ENCODE data around the gene LMAN2L.

LMAN2L gene

DNA sequence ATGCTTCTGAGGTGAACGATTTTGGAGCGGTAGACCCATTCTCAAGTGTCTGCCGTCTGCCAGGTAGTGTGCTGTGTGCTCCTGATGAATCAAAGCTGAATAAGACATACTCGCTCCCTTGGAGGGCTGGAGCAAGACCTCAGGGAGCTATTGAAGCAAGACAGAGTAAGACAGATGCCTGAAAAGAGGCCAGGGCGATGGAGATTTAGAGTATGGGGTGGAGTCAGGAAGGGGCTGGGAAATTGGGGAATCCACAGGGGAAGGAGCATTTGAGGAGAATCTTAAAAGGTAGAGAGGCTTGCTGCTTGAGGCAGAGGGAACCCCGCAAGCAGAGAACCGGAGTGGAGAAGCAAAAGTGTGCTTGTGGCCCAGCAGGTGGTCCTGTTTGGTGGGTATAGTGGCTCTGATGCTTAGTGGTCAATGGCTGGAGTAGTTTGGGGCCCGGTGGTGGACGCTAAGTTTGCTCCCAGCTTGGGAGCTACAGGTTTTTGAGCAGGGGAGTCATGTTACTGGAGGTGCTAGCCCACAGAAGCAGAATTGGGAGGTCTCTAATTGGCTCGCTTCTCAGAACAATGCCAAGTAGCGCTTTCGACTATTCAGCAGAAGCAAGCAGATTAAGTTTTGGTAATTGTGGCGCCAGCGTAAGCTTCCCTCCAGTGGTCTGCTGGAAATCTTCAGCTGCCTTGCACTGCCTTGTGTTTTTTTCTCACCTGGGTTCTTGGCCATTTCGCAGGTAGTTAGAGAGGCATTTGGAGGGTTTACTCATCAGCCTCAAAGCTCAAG is 22.9 kb upstream of the LMAN2L start:
- intact Hi-C loops (cut with DNase I) = loop anchor here (5.0 kb wide), 1 partner anchor 55 kb away; the partner anchor contains the start of gene CNNM3
- DNase-seq = peak in 6 of 42 donors; percentile 8 to 33 (median 22)

DNA sequence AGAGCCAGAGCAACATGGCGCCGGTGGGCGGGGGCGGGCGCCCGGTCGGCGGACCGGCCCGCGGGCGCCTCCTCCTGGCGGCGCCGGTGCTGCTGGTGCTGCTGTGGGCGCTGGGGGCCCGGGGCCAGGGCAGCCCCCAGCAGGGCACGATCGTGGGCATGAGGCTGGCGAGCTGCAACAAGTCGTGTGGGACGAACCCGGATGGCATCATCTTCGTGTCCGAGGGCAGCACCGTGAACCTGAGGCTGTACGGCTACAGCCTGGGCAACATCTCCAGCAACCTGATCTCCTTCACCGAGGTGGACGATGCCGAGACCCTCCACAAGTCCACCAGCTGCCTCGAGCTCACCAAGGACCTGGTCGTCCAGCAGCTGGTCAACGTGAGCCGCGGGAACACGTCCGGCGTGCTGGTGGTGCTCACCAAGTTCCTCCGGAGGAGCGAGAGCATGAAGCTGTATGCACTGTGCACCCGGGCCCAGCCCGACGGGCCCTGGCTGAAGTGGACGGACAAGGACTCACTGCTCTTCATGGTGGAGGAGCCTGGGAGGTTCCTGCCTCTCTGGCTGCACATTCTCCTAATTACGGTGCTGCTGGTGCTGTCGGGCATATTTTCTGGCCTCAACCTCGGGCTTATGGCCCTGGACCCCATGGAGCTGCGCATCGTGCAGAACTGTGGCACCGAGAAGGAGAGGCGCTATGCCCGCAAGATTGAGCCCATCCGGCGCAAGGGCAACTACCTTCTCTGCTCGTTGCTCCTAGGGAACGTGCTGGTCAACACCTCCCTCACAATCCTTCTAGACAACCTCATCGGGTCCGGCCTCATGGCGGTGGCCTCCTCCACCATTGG is 21.3 kb upstream of the LMAN2L start:
- DNase-seq = peak in 25 of 42 donors; percentile 11 to 64 (median 31)
- intact Hi-C loops (cut with DNase I) = loop anchor here (2.0 to 5.0 kb wide), 2 partner anchors 56 to 122 kb away; partner anchors contain the start of genes CNNM3 and KANSL3

DNA sequence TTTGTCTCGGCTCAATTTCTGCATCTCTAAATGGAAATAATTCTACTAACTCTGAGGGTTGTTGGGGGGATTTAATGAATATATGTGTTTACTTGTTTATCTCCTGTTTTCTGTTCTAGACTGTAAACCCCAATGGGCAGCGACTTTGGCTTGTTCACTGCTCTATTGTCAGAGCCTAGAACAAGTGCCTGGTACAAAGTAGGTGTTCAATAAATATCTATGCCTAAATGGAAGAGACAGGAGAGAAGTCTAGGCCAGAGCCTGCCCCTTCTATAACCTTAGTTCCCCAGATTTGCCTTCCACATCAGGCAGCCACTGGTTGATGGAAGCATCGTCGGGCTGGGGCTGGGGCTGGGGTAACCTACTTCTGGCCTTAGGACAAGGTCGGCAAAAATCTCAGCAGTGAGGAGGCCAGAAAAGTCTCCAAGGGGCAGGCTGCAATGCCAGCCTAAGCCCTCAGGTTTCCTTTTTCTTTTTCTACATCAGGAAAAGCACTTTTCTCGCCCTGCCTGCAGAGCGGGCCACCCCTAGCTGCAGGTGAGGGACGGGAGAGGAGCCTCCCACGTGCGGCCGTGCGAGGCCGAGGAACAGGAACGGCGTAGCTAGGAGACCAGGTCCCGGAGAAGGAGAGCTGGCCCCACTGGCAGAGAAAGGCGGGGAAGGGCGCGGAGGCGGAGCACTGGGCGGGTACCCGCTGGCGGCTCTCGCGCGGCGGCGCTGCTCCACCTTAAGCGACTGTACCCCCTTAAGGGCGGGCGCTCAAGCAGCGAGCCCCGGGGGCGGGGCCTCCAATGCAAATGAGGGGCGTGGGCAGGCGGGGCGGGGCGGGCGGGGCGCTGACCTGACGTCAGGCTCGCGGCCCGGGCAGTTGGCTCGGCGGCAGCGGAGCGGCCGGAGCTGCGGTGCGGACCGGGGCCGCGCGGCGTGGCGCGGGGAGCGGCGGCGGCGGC is 20.4 kb upstream of the LMAN2L start, which contains the start of gene CNNM4:
Gene CNNM4 (plus strand): TSS at position 867 of the 950 bp plus-strand sequence. CDS start 98 bp downstream, outside the sequence.
- DNase-seq = peak; percentile 88 to 98 (median 96)
- intact Hi-C loops (cut with DNase I) = loop anchor here (2.0 to 5.0 kb wide), 2 partner anchors 57 to 122 kb away; partner anchors contain the start of genes CNNM3 and KANSL3

DNA sequence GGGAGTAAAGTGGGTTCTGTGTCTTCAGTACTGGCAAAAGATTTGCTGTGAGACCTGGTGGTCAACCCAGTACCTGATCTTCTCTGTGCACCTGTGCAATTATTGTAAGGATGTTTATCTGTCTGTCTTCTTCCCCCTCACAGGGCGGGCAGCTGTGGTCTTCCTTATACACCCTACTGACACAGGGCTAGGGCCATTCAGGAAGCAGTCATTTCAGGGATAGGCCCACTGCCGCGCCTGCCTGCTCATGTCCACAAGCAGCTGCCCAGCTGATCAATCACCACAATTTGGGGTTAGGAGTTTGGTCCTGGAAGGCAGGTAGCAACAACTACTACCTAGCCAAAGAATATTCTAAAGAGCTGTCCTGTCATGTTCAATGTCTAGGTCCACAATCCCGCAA is 19.7 kb upstream of the LMAN2L start:
- intact Hi-C loops (cut with DNase I) = no loop called here
- no peak for DNase-seq

DNA sequence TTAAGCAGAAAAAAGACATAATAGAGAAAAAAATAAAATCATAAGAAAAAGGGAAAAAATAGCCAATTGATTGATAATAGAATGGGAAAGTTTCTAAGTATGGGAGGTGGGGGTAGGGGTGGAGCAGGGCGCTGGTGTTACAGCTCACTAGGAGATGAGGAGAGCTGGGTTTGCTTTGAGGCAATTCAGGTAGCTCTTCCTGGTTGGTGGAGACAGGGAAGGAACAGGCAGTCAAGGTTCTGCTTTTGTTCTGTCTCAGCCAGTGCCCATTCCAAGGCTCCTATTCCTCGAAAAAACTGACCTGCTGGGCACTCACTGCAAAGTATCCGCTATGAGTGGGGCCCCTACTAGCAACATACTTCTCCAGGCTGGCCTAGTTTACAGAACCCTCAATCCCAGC is 19.1 kb upstream of the LMAN2L start:
- intact Hi-C loops (cut with DNase I) = no loop called here
- no peak for DNase-seq

DNA sequence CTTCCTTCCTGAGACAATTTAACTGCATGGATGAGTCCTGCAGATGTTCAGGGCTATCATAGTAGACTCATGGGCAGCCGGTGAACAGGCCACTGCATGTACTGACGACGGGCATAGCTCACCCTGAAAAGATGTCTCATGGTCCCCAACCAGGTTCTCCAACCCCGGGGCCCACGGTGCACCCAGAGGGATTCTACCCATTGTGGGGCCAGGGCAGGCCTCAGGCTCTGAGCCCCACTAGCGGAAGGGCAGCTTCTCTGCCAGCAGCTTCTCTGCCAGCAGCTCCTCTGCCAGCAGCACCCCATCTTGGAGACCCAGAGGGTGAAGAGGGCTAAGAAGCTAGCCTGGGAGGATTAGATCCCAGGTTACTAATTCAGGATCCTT is 17.6 kb upstream of the LMAN2L start:
- no peak for DNase-seq
- intact Hi-C loops (cut with DNase I) = no loop called here

DNA sequence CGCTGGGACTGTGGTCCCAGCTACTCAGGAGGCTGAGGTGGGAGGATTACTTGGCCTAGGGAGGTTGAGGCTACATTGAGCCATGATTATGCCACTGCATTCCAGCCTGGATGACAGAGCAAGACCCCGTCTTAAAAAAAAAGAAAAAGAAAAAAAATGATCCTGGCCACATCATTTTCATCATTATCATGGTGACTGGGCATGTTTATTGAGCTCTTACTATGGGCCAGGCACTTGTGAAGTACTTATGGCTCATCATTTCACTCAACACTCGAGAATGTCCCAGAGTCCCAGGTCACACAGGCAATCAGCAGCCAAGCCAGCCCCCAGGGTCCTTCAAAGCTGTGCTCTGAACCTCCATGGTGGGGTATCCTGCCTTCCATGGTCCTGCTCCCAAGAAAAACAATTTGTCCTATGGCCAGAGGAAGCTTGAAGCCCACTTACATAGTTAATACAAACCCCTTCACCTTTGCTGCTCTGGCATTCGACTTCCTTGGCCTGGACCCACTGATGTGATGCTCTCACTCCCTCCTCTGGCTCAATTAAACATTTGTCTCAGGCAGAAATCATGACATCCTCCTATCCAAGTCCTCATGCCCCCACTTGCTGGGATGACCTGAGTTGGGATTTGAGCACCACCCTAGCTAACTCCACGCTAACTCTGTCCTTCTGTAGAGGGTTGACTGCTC is 17.1 kb upstream of the LMAN2L start:
- no peak for DNase-seq
- intact Hi-C loops (cut with DNase I) = no loop called here

DNA sequence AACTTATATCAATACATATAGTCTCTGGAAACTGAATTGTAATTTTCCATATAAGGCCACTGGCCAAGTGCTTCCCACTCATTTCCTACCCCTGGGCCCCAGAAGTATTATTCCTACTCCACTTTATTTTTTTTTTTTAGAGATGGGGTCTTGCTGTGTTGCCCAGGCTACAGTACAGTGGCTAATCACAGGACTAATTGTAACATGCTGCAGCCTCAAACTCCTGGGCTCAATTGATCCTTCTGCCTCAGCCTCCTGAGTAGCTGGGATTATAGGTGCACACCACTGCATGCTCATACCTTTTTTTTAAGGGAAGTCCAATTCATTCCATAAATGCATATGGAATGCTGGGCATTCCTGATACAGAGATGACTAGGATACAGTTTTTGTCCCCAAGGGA is 14.5 kb upstream of the LMAN2L start:
- DNase-seq = no peak
- intact Hi-C loops (cut with DNase I) = no loop called here

DNA sequence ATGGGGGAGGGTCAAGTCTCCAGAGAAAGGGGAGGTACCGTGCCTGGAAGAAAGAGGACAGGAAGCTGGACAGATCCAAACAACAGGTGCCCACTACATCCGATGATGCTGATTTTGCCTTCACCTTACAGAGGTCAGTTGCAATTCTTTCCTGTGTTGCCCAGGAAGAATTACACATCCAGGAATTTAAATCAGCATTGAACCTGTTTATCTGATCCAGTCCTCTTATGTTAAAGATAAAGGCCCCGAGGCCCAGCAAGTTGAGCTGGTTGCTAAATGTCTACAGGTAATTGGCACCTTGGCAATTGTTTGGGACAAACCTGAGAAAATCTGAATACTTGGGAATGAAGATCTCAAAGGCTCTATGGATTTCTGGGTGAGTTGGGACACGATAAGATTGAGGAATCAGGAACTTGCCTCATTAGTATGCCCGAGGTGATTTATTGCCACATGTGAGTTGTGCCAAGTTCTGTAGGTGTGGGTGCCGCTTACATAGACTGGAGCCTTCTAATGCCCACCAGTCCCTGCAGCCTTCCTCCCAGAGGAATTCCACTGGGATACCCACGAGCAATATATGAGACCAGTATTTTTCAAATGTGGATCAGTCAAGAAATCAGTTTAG is 13.9 kb upstream of the LMAN2L start:
- intact Hi-C loops (cut with DNase I) = no loop called here
- no peak for DNase-seq

DNA sequence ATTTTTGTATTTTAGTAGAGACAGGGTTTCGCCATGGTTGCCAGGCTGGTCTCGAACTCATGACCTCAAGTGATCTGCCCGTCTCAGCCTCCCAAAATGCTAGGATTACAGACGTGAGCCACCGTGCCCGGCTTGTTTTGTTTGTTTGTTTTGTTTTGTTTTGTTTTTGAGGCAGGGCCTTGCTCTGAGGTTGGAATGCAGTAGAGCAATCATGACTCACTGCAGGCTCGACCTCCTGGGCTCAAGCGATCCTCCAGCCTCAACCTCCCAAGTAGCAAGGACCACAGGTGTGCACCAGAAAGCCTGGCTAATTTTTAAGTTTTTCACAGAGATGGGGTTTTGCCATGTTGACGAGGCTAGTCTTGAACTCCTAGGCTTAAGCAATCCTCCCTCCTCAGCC is 11.9 kb upstream of the LMAN2L start:
- intact Hi-C loops (cut with DNase I) = no loop called here
- DNase-seq = no peak

DNA sequence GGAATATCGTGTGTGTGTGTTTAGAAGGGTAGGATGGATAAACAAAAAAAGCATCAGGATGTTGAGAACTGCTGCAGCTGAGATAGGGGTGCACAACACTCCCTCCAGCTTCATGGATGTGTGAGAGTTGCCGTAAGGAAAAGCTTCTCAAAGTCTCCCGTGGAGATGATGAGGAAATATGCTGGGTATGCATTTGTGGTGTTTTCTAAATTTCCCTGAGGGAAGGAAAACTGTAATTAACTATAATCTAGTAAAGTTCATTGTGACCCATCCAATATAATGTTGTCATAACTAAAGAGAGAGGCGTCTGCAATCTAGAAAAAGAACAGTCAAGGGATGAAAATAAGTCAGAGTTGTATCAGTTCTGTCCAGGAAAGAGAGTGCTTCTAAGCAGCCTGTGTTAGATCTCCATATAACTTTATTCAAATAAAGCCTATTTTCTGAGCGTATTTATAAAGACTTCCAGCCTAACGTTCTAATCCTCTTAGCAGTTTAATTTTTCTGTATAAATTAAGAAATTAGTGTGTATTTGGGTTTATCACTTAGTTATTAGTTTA is 7.3 kb upstream of the LMAN2L start:
- intact Hi-C loops (cut with DNase I) = no loop called here
- DNase-seq = no peak

DNA sequence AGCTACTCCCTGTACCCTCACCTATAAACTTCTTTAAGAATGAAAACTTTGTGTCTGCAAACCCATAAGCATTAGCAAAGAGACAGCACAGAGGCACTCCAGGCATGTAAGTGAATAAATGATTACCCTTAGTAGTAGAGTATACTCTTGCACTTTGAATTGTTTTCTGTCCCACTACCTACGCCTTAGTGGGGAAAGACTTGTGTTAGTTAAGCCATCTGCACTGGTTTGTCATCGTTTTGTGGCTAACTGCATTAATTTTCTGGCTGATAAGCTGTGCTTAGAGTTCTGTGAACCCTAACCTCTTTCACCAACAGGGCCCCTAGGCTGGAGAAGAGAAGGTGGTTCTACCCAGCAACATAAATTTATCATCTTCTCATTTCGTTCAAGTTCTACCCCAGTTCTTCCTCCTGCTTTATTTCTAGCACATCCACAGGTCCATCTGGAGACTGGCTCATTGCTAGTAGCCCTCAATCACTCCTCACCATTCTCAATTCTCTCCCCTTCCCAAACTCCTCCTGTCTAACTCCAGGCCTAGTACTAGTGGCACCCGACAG is 710 bp downstream of the LMAN2L start:
- DNase-seq = no peak
- intact Hi-C loops (cut with DNase I) = no loop called here

DNA sequence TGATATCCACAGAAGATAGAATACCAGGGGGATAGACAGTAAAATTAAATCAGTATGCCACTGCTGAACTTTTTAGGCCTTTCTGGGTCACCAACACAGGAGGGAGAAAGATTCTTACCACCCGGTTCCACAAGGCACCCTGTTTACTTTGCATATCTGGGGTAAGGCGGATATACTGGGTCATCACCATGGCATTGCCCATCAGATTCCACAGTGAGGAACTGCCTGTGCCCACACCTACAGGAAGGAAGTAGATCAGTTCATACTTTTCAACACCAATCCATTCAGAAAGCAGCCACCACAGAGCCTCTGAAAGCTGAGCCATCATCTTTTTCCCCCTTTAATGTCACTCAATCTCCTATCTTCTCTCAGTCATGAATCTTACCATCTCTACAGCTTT is 2.0 kb downstream of the LMAN2L start:
- intact Hi-C loops (cut with DNase I) = no loop called here
- no peak for DNase-seq

DNA sequence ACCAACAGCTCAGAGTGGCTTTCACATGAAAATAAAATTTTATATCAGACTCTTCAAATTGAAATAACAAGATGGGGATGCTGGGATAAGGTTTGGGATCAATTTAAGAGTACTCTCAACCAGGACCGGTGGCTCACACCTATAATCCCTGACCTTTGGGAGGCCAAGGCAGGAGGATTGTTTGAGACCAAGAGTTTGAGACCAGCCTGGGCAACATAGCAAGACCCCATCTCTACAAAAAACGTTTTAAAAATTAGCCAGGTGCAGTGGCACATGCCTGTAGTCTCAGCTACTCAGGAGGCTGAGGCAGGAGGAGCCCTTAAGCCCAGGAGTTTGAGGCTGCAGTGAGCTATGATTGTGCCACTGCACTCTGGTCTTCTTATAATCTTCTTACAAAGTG is 2.6 kb downstream of the LMAN2L start:
- DNase-seq = no peak
- intact Hi-C loops (cut with DNase I) = no loop called here

DNA sequence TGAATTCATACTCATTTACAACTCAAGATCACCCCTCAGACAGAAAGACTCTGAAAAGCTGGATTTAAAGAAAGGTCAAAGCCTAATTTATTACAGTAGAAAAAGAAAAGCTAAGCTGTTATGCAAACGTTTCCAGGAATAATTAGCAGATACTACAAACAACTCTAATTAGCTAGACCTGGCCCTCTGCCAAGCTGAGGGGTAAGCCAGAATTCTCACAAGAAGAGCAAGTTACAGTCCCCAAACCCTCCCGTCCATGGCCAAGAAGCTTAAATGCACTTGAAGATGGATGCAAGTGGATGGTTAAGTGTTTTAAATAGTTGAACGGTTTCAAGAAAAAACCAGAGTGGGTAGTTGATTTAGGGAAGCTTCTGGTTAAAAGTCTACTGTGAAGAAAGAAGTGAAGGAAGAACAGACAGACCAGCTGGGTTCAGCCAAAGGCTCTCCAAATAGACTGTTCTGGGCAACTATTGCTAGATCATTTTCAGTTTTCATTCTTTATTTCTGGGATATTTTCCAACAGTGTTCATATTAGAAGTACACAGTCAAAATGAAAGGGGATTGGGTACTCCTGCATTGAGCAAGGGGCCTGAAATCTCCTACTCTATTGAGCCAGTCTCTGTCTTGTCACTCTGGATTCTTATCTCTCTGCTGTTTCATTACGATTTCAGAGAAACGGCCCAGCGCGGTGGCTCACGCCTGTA is 4.8 kb downstream of the LMAN2L start:
- DNase-seq = peak in 21 of 42 donors; percentile 5 to 67 (median 26)
- intact Hi-C loops (cut with DNase I) = no loop called here

DNA sequence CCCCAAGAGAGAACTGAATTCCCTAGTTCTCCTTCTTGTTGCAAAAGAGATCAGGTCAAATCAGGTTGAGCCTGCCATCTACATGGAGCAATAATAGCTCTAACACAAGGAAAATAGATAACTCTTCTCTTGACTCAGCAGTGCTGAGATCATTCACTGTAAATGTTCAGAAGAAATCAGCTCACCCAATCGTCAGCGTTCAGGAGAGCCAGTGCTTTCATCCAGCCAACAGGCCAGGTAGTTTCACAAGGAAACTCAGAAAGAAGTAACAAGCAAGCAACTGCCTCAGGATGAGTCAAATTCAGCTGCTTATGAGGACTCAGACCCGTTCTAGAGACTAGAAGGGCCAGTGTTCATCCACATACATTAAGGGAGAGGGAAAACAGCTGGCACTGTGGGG is 5.9 kb downstream of the LMAN2L start:
- intact Hi-C loops (cut with DNase I) = no loop called here
- peak in 8 of 42 donors; percentile 4 to 41 (median 16) for DNase-seq

DNA sequence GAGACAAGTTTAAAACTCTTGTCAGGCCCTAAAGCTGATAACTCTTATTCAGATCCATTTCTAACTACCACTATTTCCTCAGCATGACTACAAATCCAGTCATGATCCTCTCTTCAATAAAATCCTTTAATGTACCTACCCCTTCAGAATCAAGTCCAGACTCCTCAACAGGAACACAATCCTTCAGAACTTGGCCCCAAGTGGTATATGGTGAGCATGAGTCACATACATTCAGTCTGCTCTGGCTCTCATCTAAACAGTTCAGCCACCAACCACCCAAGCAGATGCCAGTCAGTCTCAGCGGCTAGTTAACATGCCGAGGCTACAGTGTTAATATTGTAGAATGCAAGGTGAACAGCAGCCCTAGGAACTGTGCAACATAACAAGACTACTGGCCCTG is 9.7 kb downstream of the LMAN2L start:
- intact Hi-C loops (cut with DNase I) = no loop called here
- no peak for DNase-seq
